NCI-H1436 treated with DMSO at 0.1 percent for 48 hours (cell line): ENCODE data around the gene FAM131C.

Experiments used
- DNase-seq: peaks from one replicate; lab custom pipeline; 2025; lab: John Stamatoyannopoulos, UW

FAM131C gene

DNA sequence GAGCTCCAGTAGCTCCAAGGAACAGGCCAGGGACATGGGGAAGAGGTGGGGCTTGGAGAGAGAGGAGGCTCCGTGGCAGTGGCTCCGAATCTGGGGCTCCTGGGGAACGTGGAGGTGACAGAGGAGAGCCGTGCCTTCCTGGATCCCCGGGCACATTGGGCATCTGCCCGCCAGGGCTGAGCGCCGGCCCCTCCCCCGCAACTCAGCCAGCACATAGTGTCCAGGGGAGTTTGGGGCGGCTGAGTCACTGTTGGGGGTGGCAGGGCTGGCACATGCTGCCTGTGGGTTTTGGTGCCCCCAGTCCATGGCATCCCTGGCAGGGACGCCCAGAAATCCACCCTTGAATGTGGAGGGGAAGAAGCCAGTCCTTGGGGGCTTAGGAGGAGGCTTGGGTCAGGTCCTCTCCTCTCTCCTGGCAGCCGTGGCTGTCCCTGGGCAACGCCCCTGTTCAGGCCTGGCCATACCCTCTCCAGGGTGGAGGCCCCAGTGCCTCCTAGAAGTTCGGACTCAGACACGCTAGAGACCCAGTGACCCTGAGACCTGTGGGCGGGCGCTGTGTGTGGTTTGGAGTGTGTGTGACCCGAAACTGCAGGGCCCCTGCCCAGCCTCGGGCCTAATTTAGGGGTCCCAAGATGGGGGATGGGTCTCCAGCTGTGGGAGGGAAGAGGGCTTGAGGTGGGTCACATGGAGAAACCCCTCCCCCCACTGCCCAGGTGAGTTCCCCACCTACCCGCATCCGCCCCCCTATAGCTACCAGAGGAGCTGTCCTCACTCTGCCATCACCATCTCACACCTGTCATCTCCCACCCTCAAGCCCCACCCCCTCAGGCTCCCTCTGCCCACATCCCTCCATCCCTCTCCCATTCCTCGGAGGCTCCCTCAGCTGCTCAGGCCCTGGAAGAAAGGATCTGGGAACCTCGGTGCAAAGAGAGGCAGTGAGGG is 57.2 kb downstream of the FAM131C start:
- no peak for DNase-seq

DNA sequence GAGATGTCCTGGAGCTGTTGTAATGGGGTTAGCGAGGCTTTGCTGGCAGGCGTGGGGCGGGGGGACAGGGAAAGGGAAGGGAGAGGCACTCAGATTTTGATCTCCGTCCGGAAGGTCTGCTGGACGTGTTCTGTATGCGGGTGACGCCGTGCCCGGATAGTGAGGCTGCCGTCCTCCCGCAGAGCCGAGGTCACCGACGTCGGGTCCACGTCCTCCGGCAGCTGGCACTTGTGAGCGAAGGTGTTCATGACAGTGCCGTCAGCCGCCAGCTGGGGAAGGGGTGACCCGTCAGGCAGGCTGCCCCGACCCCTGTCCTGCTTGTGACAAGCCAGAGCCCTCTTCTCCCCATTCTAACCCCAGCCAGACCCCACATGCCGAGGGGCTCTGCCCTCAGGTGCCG is 58.0 kb downstream of the FAM131C start:
- DNase-seq, result no peak

DNA sequence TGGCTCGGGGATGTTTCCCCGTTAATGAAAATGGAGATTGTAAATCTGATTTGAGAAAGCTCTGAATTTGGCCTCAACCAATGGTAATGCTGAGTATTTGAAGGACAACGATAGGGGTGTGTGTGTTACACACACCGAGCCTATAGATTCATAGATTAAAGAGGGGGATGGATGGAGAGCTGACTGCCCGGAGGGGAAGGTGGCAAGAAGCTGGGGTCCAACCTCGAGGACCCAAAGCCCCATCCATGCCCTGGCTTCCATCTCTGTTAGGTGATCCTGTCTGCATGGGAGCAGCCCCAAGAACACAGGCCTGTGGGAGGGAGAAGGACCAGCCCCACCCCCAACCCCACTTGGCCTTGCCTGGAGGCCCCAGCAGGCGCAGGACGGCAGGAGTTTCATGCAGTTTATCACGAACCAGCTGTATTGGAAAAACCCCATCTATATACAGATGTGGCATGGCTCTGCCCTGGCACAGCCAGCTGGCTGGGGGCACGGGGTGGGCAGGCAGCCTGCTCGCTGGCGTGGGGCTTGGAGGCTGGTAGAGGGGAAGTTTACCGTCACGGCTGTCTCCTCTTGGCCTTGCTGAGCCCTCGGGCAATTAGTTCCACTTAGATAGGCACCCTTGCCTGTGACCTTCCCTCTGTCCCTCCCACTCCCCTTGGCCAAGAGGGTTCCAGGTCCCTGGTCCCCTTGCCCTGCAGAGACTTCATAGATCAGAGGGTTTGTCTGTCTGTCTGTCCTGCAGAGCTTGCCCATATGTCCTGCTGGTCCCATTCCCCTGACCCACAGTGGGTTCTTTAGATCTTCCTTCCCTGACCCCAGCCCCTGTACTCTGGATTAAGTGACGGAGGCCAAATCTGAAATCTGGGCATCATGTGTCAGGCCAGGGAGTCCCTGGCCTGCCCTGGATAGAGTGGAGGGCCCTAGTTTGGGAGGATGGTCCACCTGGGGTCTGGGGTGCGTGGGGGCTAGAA is 58.7 kb downstream of the FAM131C start:
- no peak for DNase-seq

DNA sequence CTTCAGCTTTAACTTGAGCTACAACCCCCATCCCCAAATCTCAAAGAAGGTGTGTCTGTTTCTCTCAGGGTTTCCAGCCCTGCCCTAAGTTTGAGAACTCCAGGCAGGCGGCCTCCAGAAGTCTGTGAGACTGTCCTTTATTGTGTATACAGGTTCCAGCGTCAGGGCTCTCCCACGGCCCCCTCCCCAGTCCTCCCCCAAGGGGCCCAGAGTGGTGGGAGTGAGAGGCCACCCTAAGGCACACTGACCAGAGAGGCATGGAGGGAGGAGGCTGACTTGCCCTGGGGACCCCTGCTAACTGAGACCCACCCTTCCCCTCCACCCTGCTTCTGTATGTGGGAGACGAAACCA is 59.6 kb downstream of the FAM131C start:
- DNase-seq, result no peak

DNA sequence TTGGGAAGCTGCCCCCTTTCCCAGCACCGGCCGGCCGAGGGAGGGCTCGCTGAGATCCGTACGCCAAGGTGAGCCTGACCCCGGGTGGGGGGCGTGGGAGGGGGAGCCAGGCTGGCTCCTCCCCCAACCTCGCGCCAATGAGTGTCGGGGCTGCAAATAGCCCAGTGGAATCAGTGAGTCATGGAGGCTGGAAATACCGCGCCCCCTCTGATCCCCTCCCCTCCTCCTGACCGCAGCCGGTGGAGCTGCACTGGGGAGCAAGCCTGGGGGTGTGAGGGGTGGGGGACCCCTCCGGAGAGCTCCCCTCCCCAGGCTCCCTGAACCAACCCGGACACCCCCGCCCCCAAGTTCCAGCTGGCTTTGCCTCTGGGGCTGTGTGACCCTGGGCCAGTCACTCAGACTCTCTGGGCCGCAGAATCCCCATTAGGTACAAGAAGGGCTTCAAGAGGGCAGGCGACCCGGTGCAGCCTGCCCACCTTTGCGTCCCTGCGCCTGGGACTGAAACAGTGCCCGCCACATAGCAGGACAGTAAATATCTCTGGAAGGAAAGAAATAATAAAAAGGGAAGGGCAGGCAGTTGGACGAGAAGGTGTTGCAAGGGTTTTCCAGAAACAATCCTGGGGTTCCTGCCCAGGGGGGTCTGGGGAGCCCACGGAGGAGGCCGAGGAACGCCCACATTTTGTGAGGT is 60.1 kb downstream of the FAM131C start:
- no peak for DNase-seq

DNA sequence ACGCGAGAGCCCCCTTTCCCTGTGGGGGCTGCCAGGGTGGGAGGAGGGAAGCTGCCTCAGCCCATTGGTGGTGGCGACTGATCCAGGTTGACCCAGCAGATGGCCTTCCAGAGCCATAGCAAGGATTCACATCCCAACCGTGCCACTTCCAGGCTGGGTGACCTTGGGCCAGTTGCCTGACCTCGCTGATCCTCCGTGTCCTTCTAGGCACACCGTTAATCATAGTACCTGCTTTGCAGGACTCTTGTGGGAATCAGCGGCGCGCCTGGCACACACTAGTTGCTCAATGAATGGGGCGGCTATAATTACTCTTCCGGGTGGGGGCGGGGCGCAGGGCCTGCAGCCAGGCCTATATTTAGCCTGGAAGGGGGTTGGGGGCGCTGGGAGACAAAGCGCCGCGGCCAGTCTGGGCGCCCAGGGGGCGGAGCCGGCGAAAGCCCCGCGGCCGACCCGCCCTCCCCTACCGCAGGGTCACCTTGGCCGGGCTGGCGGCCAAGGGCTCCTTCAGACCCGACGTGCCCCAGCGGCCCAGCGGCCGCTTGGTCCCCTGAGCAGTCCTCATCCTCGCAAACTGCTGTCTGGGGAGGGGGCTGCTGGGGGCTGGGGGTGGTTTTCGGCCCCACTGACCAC is 60.7 kb downstream of the FAM131C start:
- DNase-seq, result no peak

DNA sequence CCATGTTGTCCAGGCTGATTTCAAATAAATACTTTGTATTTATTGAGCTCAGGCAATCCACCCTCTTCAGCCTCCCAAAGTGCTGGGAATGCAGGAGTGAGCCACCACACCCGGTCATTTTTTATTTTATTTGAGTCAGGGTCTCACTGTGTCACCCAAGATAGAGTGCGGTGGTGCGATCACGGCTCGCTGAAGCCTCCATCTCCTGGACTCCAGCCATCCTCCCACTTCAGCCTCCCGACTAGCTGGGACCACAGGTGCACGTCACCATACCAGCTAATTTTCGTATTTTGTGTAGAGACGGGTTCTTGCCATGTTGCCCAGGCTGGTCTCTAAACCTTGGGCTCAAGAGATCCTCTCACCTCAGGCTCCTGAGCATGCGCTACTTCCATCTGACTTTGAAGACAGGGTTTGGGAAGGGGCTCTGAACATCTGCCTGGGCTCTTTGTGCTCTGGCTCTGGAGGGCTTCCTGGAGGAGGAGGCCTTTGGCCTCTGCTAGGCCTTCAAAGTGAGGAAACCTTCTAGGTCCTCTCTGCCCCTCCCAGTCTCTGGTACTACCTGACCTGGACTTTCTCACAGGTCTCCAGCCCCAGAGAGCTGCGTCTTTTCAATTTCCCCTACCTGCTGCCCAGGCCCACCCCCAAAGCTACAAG is 61.4 kb downstream of the FAM131C start:
- DNase-seq, result no peak

DNA sequence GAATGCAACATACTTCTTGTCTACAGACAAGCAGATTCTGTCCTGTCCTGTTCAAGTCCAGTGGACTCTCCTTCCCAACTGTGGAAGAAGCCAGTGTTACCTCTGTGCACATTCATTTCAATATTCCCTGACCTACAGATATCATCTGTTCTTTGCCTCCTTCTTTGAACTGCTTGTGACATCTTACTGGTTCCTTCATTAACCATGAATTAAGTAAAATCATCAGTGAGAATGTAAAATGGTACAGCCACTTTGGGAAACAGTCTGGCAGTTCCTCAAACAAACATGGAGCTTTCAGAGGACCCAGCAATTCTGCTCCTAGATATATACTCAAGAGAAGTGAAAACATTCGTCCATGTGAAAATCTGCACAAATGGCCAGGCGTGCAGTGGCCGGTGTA is 62.6 kb downstream of the FAM131C start:
- no peak for DNase-seq

DNA sequence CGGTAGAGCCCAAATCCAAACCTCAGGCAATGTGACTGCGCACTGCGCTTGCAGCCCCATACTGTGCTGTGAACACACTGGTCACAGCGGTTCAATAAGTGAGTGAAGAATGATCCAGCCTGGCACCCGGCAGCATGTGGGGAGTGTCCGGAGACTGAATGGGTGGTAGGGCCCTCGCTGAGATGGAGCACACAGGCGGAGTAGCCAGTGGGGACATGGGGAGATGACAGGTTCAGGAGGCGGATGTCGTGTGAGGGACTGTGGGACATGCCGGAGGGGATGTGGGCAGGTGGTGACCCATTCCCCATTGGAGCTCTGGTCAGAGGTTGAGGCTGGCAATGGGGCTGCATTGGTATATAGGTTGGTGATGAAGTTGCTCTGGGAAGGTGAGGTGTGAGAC is 63.8 kb downstream of the FAM131C start:
- DNase-seq, result no peak

DNA sequence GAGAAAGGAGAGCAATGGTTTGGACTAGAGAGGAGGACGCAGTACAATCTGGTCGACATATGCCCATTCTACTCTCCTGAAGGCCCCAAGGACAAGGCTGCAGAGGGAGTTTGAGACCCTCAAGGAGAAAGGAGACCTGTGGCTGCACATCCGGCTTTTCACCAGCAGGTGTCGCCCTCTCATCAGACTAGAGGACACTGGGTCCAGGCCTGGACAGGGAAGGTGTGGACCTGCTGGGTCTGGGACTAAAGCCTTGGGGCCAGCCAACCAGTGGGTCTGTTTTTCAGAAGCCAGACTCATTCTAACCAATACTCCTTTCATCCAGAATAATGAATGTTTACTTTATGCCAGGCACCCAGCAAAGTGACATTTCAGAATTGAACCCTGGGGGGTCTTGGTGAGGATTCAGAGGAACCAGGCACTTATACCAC is 64.4 kb downstream of the FAM131C start:
- DNase-seq, result no peak
